ENCODE measurements around the gene TDRD10.

Gene TDRD10

DNA sequence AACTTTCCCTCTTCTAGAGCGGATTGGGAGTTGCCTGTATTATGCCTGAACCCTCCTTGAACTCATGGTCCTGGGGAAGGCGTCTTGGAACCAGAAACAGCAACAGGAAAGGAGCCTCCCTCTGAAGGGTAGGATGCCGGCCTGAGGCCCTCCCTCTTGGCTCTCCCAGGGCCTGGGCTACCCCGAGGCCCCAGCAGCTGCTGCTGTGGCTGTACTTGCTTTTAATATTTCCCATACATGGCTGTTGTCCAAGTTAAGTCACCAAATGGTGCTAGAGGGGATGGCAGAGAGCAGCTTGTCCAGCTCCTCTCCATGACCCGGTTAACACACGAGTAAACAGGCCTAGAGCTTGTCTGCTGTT, 76.0 kb downstream of the TDRD10 start:
- no peak for DNase-seq (ENCODE audit: low read depth)

GRCh38 chr1:154579374-154579773, 77.4 kb downstream of the TDRD10 start:
- no peak for DNase-seq (ENCODE audit: low read depth)

GRCh38 chr1:154581766-154582165, 79.7 kb downstream of the TDRD10 start:
- DNase-seq (ENCODE audit: low read depth) = no peak

GRCh38 chr1:154582885-154583284, 80.9 kb downstream of the TDRD10 start:
- no peak for DNase-seq (ENCODE audit: low read depth)

DNA sequence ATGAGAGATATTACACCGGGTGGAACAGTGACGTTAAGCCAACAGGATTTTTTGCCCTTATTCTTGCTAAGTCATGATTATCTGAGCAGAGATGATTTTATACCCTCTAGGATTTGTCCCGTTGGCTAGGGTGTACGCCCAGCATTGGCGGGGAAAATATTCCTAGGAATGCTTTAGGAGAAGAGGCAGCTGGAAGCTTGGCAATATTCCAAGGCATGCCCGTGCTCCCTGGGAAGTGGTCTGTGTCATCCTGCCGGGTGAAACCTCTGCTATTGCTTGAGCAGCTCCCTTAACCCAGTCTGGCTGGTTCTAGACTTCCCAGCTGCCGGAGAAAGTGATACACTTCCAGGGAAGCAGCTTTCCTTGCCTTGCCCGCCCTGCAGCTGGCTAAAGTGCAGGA, 81.8 kb downstream of the TDRD10 start:
- DNase-seq (ENCODE audit: low read depth) = no peak

GRCh38 chr1:154584267-154584994, 82.4 kb downstream of the TDRD10 start:
- no peak for DNase-seq (ENCODE audit: low read depth)

- DNase-seq (ENCODE audit: low read depth) = no peak
Measured at GRCh38 chr1:154586231-154586630, 84.2 kb downstream of the TDRD10 start.

- no peak for DNase-seq (ENCODE audit: low read depth)
Measured at GRCh38 chr1:154586641-154587040, 84.6 kb downstream of the TDRD10 start.

DNA sequence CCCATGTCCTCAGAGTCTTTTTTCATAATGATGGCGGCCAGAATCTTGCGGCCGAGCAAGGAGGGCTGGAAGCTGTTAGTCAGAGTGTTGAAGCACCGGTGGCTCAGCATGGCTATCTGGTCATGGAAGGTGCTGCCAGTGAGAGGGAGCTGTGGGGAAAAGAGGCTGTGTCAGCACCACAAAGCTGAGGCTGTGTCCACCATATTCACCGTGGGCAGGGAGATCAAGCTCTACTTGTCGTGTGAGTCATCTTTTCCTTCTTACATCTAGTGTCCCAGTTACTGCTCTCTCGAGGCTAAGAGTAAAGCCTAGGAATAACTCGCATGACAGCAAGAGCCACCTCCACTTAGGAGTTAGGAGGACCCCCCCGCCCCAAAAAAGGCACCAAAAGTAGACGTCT, 87.8 kb downstream of the TDRD10 start:
- DNase-seq (ENCODE audit: low read depth) = no peak

GRCh38 chr1:154590756-154591155, 88.7 kb downstream of the TDRD10 start:
- DNase-seq (ENCODE audit: low read depth) = no peak

DNA sequence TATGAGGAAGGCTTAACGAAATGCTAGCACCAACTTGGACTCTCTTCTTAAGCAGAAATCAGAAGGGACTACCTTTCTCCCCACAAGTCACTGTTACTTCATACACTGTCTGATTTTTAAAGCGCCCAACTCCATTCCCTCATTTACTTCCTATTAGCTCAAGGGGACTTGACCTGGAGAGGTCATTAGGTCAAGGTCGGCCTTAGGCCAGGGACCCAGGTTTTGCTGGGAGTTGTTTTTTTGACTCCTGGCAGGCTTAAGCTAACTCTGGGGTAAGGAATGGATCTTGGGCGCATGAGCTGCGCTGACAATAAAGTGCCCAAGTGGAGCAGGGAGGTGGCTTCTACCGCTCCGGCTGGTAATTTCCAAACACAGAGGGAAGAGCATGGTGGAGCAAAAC, 89.2 kb downstream of the TDRD10 start:
- DNase-seq (ENCODE audit: low read depth) = no peak

- DNase-seq (ENCODE audit: low read depth) = no peak
Measured at GRCh38 chr1:154593390-154593789, 91.4 kb downstream of the TDRD10 start.

DNA sequence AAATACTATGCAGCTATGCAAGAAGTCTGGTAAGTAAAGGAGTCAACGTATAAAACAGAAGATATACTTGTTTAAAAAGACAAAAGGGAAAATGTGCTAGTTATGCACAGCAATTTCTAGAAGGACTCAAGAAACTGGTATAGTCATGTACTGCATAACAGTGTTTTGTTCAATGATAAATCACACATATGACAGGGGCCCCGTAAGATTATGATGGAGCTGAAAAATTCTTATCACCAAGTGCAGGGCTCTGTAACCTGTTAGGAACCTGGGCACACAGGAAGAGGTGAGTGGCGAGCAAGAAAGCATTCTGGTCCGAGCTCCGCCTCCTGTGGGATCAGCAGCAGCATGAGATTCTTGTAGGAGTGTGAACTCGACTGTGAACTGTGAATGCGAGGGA, 92.8 kb downstream of the TDRD10 start:
- DNase-seq (ENCODE audit: low read depth) = no peak

DNA sequence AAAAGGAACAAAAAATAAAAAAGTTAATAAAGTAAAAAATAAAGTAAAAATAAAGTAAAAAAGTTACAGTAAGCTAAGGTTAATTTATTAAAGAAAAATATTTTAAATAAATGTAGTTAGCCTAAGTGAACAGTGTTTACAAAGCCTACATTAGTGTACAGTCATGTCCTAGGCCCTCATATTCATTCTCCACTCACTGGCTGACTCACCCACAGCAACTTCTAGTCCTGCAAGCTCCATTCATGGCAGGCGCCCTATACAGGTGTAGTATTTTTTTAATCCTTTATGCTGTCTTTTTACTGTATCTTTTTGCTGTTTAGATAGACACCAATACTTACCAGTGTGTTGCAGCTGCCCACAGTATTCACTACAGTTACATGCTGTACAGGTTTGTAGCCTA, 93.6 kb downstream of the TDRD10 start:
- DNase-seq (ENCODE audit: low read depth) = no peak
